GM21526 (cell line): Measurements from ENCODE around the gene IQSEC3.
"Not testable (repeated sequence)": the region's sequence is repeated elsewhere in the genome, so short reads cannot be mapped to it uniquely, and the experiment has no call there.

Experiments used
- ATAC-seq: cut with Tn5 transposase; IDR thresholded peaks from one replicate; pipeline ENCODE4 v1.9.1; 2021; ENCODE audit warnings: moderate library complexity; ENCODE audit not compliant: unreplicated experiment, low FRiP score

Gene IQSEC3

DNA sequence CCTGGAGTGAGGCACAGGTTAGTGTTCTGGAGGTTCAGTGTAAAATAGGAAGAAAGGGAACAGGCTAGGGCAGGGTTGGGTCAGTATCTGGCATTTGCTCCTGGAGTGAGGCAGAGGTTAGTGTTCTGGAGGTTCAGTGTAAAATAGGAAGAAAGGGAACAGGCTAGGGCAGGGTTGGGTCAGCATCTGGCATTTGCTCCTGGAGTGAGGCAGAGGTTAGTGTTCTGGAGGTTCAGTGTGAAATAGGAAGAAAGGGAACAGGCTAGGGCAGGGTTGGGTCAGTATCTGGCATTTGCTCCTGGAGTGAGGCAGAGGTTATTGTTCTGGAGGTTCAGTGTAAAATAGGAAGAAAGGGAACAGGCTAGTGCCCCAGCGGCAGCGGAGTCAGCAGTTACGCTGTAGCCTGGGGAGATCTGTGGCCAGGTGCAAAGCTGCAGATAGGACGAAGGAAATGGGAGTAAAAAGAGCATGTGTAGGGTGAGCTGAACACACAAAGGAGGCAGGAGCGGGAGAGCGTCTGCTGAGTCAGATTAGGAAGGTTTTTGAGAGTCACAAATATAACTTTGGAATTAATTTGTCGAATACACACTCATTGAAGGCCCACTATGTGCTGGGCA is 67.2 kb downstream of the IQSEC3 start:
- ATAC-seq = not testable (repeated sequence)

DNA sequence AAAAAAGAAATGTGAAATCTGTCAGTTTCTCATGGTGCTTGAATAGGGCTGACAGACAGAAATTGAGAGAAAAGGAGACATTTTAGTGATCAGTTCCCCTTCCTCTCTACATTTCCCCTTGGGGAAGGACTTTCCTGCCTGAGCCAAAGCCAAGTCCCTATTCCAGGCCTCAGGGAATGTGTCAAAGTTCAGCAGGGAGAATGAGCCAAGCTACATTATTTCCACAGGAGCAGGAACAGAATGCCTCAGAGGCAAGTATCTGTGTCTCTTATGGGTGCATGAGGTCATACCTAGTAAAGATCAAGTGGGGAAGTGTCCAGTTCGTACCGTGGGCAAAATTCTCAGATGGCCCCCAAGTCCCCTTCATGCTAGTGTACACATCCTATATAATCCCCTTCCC is 68.6 kb downstream of the IQSEC3 start:
- ATAC-seq = no peak

DNA sequence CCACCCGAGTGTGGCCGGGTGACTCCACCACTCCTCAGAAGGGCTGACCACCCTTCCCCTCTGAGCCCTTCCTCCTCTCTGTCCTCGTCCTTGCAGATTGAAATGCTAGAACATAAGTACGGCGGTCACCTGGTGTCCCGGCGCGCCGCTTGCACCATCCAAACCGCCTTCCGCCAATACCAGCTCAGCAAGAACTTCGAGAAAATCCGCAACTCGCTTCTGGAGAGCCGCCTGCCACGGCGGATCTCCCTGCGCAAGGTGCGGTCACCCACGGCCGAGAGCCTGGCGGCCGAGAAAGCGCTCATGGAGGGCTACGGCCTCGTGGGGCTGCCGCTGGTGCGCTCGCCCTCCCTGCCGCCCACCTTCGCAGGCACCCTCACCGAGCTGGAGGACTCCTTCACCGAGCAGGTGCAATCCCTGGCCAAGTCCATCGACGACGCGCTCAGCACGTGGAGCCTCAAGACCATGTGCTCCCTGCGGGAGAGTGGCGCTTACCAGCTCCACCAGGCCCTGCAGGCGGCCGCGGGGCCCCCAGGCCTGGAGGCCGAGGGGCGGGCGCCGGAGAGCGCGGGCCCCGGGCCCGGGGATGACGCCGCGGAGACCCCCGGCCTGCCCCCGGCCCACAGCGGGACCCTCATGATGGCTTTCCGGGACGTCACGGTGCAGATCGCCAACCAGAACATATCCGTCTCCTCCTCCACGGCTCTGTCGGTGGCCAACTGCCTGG is 71.8 kb downstream of the IQSEC3 start:
- ATAC-seq = no peak

DNA sequence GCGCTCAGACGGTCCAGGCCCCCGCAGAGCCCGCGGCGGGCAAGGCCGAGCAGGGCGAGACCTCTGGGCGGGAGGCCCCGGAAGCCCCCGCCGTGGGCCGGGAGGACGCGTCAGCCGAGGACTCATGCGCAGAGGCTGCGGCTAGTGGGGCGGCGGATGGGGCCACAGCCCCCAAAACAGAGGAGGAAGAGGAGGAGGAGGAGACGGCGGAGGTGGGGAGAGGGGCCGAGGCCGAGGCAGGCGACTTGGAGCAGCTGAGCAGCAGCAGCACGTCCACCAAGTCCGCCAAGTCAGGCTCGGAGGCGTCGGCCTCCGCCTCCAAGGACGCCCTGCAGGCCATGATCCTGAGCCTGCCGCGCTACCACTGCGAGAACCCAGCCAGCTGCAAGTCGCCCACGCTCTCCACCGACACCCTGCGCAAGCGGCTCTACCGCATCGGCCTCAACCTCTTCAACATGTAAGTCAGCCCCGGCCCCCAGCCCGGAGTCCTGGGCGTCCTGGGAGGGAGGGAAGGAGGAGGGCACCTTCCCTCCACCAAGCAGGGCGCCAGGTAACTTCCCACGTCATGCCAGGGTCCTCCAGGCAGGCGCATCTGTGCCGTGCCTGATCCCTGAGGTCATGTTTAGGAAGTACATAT is 72.4 kb downstream of the IQSEC3 start:
- ATAC-seq = no peak

DNA sequence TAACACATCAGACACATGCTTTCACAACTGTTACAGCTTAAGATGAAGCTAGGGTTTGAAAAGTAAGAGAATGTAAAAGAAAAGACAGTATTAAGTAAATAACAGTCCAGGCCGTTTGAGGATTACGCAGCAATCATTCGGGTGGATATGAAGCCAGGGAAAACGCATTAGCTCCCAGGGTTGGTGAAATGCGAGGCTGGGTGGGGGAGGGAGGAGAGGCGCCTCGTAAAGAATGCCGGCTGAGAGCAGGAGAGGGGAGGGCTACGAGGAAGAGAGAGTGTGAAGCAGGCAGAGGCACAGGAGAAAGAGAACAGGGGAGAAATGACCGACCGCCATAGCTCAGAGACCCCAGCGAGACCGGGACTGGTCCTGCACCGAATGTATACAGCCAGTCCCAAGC is 73.0 kb downstream of the IQSEC3 start:
- no peak for ATAC-seq

DNA sequence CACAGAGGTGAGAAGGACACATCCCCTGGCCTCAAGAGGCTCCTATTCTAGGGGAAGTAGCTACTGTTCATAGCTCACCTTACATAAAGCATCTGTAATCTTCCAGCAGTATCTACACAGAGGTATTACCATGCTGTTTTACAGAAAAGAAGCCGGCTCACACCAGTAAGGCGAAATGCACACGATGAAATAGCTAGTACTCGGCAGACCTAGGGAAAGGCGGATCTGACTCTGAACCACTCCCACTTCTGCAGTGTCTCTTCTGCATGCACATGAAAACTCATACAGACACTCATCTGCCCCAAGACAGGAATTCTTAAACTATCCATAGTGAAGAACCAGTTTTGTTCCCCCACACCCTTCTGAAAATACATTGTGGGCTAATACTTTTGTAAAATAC is 73.6 kb downstream of the IQSEC3 start:
- no peak for ATAC-seq

DNA sequence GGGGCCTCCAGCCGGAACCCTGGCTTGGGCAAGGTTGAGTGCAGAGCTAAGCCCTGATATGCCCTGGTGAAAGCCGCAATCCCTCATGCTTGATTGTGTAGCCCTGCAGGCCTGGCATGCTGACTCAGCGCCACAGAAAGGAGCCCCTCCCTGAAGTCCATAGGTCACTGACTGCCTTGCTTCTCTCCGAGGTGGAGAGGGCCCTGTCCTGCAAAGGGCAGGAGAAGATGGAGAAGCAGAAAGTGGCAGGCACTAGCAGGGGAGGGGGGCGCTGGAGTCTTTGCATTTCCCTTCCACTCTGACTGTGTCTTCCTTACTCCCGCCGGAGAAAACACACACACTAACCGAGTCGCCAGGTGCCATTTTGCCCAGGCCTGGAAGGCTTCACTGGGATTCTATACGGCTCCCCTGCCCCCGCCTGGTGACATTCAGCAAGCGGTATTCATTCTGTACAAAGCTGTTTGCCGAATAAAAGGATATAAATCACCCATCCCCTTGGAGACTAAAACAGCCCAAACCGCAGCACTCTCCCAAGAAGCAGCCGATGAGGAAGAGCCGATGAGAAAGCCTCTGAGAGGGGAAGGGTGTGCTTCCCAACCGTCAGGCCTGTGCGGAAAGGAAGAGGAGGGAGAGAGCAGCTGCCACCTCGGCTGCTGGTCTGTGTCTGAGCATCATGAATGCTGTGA is 77.5 kb downstream of the IQSEC3 start:
- no peak for ATAC-seq

DNA sequence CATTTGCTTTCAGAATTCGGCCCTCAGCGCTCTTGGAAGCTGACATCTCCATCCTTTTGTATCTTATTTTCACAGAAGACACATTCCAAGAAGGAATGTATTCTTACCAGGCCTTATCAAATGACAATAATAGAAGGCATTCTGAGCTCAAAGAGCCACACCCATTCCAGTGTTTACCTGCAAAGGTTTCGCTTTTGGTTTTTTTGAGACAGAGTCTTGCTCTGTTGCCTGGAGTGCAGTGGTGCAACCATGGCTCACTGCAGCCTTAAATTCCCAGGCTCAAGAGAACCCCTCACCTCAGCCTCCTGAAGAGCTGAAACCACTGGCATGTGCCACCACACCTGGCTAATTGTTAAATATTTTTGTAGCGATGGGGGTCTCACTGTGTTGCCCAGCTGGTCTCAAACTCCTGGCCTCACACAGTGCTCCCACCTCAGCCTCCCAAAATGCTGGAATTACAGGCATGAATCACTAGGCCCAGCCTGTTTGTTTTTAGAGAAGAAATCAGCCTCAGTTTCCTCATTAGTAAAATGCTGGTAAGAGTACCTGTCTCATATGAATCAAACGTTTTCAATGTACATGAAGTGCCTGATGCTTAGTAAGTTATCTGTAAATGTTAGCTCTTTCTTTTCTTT is 78.2 kb downstream of the IQSEC3 start:
- ATAC-seq = no peak

DNA sequence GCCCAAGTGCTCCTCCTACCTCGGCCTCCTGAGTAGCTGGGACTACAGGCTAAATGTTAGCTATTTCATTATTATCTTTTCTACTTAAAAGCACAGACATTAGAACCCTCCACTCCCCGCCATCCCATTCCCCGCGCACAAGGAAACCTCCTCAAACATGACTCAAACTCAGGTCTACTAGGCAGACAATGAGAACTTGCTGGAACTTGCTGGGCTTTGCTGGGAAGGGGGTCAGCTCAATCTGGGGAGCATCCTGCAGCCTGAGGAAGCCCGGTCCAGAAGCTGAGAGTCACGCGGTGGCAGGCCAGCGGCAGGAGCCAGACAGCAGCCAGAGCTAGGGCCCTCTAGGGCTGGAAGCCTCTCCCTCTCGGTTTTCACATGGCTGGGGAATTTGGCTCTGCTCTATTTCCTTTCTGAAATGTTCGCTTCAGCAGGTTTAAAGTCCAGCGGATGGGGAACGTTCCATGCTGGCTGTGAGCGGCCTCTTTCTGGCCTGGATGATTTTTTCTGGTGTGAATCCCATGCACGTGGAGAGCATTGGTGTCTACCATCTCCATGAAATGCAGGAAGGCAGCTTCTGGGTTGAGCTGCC is 78.9 kb downstream of the IQSEC3 start:
- no peak for ATAC-seq

DNA sequence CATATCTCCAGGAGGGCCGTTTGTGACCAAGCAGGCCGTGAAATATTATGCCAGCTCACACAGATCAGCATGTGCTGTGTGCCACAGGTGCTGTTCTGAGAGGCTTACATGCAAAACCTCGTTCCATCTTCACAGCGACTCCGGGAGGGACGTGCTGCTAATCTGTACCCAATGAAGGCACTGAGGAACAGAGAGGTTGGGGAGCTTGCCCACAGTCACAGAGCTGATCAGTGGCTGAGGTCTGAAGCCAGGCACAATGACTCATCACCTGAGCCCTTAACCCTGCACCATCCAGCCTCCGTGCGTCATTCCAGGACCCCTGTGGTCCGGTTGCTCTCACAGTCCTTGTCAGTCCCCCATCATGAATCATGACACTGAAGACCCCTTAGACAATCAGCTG is 80.7 kb downstream of the IQSEC3 start:
- ATAC-seq = no peak

DNA sequence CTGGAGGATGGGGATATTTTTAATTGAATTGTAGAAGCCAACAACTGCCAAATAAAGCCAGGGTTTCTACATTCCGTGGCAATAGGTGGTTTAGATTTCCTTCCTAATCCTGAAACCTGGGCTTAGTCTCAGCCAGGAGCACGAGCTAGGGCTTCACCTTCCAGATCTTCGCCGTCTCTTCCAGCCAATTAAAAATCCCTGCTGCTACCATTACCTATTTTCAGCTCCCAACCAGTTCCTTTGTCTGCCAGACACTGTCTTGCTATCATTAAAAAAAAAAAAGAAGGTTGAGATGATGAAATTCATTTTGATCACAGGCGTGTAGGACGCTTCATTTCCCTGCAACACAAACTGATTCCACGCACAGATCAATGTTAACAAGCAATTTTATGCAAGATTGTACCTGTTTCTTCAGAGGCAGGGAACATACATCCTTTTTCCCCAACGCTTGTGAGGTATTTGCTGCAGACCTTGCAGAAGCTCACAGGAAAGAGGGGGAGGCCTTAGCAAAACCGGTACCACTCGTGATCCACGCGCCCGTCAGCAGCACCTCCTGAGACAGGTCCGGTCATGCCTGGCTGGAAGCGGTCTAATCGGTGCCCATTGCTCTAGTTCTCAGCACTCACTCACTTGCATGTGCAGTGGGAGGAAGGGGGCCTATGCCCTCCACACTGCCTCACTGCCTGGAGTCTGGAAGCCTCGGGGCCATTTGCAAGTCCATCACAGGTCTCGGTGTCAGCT is 82.3 kb downstream of the IQSEC3 start:
- ATAC-seq = no peak

DNA sequence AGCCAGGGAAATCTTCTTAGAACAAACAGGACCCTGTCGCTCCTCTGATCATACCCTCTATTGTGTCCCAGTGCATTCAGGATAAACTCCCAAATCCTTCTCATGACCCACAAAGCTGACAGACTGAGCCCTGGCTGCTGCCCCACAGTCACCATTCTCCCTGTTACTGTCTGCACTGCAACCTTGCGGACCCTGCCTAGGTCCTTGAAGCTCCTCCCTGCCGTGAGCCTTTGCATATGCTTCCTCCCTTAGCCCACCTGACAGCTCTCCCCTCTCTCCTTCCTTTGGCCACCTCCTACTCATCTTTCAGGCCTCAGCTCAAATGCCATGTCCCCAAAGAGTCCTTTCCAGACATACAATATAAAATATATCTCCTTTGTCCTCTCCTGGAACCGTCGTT is 85.0 kb downstream of the IQSEC3 start:
- ATAC-seq = no peak

DNA sequence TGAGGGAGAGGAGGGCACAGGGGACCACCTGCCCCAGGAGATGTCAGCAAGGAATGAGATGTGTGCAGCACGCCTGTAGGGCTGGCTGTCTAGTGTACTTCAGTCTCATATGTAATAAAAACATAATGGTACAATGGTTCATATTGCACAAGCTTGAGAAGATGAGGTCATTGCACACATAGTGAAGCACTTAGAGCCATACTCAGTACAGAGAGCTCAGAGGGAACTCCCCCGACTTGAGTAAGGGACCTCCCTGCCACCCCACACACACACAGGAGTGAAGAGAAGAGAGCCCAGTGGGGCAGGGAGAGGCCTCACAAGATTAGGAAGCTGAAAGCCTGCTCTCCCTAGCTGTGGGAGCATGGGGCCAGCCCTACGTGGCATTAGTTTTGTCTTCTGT is 85.9 kb downstream of the IQSEC3 start:
- ATAC-seq = no peak

DNA sequence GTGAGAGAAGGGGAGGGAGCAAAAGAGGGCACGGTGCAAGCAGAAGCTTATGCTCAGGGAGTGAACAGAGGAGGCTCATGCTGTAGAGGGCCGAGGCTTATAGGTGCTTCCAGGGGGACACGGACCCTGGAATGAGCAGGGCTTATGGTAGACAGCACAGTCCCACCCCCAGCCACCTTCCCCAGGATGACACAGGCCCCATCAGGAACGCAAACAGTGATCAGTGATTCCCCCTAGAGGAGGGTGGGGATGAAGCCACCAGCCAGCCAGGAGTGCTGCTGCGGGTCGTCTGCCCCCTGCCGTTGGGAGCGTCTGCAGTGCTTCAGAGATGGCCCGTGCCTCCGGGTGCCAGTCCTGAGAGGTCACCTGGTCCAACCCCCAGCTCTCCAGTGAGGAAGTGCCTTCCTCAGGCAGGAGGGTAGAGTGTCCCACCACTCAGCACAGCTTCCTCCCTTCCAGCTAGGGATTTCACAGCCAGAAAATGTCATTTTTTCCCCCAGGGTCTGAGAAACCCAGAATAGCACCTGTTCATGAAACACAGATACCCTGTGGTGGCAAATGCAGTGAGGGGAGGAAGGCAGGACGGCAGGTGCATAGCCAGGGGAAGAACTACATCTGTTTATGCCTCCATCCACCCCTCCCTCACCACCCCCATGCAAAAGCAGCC is 86.6 kb downstream of the IQSEC3 start:
- ATAC-seq = peak; percentile 66

DNA sequence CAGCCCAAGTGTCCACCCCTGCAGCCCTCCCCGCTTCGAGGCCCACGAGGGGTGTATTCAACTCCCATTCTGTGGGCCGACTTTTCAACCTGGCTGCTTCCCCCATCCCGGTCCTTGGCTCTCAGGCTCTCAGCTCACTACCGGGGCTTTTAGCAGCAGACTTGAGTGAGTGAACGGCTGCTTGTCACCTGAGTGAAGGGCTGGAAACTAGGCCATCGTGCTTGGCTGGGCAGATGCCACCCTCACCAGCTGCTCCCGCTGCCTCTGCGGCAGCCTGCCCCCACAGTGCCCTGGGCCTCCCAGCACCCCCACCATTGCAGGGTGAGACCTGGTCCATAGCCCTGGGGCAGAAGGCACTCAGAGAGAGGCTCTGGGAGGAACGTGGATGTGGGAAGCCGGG is 87.5 kb downstream of the IQSEC3 start:
- no peak for ATAC-seq

DNA sequence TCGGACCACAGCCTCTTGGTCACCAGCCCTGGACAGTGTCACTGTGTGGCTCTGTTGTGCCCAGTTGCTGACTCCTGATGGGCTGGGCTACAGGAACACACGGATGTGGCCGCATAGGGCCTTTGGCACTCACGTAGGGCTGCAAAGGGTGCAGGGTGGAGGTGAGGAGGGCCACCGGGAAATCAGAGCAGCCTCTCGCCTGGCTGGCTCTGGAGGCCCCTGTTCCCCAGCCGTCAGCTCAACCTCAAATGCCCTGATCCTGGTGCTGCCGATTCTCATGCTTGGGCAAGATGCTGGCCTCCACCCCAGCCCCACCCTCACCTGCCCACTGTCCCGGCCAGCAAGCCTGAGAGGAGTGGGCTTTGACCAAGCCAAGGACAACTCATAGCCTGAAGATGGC is 88.4 kb downstream of the IQSEC3 start:
- no peak for ATAC-seq

DNA sequence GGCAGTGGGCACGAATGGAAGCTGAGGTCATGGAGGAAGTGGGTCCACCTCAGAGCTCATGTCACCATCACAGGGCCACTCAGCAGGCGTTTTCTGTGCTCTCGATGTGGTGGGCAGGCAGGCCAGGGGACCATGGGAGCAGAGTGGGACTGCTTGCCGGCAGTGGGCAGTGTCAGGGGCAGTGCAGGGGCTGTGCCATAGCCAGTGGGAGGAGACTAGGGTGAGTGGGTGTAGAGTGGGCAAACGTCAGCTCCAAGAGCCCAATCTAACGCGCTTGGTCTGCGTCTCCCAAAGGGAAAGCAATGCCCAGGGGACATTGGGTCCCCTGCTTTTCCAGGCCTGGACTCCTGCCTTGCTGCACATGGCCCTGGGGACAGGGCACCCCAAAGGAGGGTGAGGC is 89.1 kb downstream of the IQSEC3 start:
- no peak for ATAC-seq

DNA sequence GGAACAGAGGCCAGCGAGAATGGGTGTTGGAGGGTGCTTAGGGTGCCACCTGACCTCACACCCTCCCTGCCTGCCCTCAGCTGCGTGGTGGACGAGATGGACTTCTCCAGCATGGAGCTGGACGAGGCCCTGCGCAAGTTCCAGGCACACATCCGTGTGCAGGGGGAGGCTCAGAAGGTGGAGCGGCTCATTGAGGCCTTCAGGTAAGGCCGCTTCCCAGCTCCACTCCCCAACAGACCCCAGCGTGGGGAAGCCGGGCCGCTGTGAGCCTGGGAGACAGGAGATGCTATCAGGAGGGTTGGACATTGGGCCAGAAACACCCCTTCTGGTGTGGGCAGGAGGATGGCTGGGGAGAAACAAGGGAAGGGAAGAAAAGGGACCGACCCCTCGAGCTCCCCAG is 90.4 kb downstream of the IQSEC3 start:
- no peak for ATAC-seq

DNA sequence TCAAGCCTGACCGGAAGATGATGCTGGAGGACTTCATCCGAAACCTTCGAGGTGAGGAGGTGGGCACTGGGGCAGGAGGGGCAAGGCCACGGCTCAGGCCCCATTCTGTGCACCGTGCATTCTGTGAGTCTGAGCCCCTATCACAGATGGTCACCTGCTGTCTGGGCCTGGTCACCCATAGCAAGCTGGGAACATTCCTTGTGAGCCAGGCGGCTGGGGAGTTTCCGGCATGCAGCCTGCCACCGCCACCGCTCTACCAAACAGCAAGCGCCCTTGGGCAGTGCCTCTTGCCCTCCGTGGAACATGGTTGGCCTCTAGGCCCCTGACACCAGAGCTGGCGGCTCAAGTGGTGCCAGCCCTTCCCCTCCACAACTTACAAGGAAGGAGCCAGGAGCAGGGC is 91.1 kb downstream of the IQSEC3 start:
- no peak for ATAC-seq
